GM19372 (cell line): Measurements from ENCODE around the gene PCK1.

Experiments
- ATAC-seq: cut with Tn5 transposase; IDR thresholded peaks from one replicate; pipeline ENCODE4 v1.9.1; 2021; ENCODE audit warnings: mild to moderate bottlenecking, low read depth, moderate library complexity; ENCODE audit not compliant: unreplicated experiment

Gene PCK1

GRCh38 chr20:57587278-57587988 lies 26.5 kb downstream of the PCK1 start:
- no peak for ATAC-seq

- no peak for ATAC-seq
Observed at GRCh38 chr20:57587989-57588377, 27.1 kb downstream of the PCK1 start.

- ATAC-seq, result no peak
Observed at GRCh38 chr20:57588596-57588995, 27.7 kb downstream of the PCK1 start.

GRCh38 chr20:57589123-57589727 lies 28.3 kb downstream of the PCK1 start:
- ATAC-seq, result no peak

- ATAC-seq, result no peak
Observed at GRCh38 chr20:57589728-57590484, 29.0 kb downstream of the PCK1 start.

- no peak for ATAC-seq
Observed at GRCh38 chr20:57590485-57591288, 29.8 kb downstream of the PCK1 start.

- ATAC-seq, result no peak
Observed at GRCh38 chr20:57591289-57592229, 30.6 kb downstream of the PCK1 start.

GRCh38 chr20:57592263-57593092 lies 31.6 kb downstream of the PCK1 start:
- no peak for ATAC-seq

- ATAC-seq, result no peak
Observed at GRCh38 chr20:57593134-57593886, 32.4 kb downstream of the PCK1 start.

- ATAC-seq, result no peak
Observed at GRCh38 chr20:57594092-57594951, 33.4 kb downstream of the PCK1 start.

- ATAC-seq, result no peak
Observed at GRCh38 chr20:57595041-57596030, 34.4 kb downstream of the PCK1 start.

- no peak for ATAC-seq
Observed at GRCh38 chr20:57596358-57596757, 35.4 kb downstream of the PCK1 start.

GRCh38 chr20:57596998-57597939 lies 36.4 kb downstream of the PCK1 start:
- ATAC-seq, result peak; percentile 65

- no peak for ATAC-seq
Observed at GRCh38 chr20:57598060-57598459, 37.1 kb downstream of the PCK1 start.

- no peak for ATAC-seq
Observed at GRCh38 chr20:57598491-57598890, 37.6 kb downstream of the PCK1 start.
